ENCODE results near the gene MTMR12.

Gene MTMR12

DNA sequence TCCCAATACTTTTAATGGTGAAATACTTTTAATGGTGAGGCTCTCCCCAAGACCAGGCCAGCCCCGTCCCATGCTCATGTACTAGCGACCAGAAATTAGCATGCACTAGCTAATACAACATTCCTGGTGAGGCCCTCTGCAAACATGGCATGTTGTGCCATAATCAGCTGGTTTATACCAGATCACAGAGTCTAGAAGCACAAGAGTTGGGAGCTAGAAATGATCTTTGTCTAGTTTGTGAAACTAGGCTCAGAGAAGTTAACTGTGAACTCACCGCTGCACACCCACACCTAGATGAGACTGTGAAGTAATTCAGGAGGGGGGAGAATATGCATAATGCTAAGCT, 37.4 kb downstream of the MTMR12 start:
- no peak for DNase-seq

GRCh38 chr5:32274548-32275395, 38.0 kb downstream of the MTMR12 start:
- DNase-seq: no peak

GRCh38 chr5:32273821-32274220, 38.9 kb downstream of the MTMR12 start:
- DNase-seq: no peak

DNA sequence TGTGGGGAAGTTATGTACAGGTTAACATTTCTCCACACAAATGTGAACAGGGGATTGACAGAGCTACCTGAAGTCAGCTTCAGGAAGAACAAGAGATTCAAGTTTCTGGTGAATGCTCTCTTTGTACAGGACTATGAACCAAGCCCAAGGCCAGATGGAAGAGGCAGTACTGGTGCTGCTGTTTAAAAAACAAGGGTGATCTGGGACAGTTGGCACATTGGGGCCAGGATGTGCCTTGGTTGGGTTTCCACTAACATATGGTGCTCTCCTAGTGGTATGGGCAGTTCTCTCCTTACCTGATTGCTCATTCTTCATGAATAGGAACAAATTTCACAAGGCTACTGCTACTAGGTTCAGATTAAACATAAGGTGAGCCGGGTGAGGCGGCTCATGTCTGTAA, 40.0 kb downstream of the MTMR12 start:
- DNase-seq: no peak

DNA sequence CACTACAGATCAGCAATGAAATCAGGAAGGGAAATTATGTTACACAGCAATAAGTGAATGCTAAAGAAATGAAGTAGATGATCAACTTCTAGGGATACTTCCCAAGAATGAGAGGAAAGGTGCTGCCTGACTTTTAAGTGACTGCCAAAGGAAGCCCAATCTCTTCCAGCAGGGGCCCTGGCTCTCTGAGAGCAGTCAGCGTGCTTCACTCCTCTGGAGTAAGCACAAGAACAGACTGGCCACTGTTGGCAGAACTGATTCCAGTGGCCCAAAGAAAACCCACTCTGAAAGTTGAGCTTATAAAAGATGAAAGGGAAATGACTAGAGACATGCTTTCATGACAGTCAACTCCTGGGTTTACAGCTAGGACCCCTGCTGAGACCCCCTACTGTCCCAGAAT, 41.8 kb downstream of the MTMR12 start:
- peak in 1 of 56 donors; percentile 6 for DNase-seq

DNA sequence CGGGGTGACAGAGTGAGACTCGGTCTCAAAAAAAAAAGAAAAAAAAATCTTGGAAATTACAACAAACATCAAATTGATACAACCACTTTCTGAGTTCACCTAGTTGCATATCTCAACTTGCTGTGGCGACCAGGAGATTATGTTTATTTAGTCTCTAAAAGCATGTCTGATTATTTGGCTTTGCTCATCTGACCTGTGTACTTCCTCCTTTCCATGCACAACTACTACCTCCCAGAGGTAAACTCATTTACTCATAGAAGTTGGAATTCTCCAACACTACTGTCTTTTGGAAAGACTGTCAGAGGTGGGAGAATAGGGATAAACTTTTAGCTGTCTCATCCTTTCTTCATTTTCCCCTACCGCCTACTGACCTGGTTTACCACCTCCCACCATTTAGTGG, 42.6 kb downstream of the MTMR12 start:
- no peak for DNase-seq

DNA sequence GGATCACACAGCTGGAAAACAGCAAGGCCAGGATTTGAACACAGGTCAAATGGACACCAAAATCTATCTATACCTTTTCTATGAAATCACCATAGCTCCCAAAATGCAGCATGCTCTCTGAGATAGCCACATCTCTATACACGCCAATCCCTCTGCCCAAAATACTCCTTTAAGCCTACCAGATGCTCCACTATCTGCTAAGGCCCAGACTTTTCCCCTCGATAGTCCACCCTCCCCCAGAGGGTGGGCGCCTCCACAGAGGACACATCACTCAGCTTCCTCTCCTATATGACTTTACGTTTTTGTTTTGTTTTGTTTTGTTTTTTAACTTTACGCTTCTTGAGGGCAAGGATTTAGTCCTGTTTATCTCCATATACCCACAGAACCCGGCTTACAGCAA, 46.8 kb downstream of the MTMR12 start:
- DNase-seq: no peak

DNA sequence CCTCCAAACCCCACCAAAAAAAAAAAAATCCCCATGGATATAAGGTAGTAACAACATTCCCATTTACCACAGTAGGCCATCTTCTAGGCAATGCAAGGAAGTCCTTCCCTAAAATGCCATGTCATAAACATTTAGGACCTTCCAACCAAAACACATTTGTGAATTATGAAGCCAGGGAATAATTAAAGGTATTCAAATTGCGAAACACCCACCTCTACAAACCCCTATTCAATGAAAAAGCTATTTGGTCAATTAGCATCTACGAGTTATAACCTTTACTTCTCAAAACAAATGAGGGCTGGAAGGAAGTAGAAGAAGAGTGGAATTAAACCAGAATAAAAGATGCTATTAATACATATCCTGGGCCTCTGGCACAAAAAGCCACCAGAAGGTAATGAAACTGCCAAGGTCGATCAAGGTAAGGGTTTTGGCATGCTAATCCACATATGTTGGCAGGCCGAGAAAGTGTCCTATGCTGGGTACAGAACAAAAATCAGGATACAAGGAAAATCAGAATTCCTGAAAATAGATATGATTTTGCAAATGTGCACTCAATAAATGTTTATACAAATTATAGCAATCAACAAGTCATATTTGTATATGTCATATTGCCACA, 47.7 kb downstream of the MTMR12 start:
- DNase-seq: no peak

GRCh38 chr5:32263684-32264083, 49.1 kb downstream of the MTMR12 start:
- no peak for DNase-seq

DNA sequence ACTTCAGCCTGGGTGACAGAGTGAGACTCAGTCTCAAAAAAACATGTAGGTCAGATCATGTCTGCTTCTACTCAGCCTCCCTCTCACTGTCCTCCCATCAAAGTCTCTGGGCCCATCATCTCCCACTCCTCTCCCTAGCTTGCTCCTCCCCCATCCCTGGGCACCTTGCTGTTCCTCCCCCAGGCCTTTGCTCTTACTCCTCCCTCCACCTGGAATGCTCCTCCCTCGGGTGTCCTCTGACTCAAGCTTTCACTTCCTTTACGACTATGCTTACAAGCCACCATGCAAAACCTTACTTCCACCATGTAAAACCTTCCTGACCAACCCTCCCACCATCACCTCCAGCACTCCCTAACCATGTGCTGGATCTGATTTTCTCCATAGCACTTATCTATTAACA, 51.5 kb downstream of the MTMR12 start:
- no peak for DNase-seq

DNA sequence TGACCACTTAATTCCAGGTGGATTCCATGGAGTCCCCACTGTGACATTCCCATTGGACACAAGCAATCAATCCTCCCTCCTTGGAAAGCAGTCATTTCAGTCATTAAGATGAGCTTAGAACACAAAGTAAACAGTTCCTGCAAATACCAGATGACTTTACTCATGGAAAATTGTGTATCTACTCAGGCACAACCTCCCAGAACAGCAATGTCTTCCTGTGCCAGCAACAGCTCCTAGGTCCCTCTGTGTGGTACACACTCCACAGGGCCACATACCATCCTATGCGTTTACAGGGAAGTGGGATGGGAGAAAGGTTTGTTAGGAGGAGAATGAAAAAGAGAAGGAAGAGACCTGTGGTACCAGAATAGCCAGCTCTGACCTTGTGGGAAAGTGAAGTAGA, 53.7 kb downstream of the MTMR12 start:
- no peak for DNase-seq

DNA sequence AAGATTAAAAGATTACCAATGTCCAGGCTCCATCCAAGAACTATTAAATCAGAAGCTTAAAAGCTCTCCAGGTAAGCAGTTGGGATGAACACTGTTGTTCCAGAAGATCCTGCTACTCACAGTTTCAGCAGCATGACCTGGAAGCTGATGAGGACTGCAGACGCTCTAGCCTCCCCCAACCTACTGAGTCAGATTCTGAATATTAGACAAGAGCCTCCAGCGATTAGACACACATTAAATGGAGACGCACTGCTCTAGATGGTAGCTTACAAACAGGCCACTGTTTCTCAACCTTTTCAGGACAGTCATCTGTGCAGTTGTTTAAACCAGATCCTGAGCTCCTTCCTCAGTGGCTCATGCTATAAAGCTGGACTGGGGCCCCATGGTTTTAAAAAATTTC, 54.3 kb downstream of the MTMR12 start:
- DNase-seq: peak in 4 of 56 donors; percentile 3 to 20 (median 10)

DNA sequence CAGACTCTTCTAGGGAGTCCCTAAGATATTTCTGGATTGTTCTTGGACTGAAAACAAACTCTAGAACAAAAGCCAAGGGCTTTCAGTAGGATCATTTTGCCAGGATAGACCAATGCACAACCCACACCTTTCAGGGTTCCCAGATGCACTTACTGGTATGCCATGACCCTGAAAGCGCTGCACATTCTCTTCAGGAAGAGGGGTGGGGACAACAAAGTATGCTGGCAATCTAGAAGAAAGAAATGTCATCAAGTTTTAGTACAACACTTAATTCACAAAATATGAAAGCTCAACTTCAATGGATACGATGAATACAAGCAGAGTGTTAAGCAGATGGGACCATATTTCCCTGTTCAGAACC, 57.2 kb downstream of the MTMR12 start:
- no peak for DNase-seq

- peak in 3 of 56 donors; percentile 15 to 29 (median 25) for DNase-seq
Observed at GRCh38 chr5:32254881-32255539, 57.7 kb downstream of the MTMR12 start.

DNA sequence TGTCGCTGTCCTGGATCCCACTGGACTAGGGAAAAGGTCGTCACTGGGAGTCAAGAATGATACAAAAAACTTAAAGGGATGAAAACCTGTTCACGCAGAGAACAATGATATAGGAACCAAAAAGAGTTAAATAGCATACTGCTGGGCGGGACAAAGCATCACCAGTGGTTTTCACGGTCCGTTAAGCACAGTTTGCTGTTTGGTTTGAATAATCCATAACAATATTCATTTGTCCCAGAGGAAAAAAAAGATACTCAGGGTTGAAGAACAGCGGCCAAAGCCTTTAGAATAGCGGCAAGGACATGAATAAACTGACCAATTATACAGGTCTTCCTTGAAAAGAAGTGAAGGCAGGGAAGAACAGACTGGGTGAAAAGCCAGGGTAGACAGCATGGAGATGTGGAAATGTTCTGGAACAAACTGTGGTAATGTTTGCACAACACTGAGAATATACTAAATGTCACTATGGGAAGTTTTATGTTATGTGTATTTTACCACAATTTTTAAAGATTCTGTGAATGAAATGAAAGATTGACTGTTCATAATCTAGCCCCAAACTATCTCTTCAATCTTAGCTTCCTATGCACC, 60.8 kb downstream of the MTMR12 start:
- DNase-seq: no peak

DNA sequence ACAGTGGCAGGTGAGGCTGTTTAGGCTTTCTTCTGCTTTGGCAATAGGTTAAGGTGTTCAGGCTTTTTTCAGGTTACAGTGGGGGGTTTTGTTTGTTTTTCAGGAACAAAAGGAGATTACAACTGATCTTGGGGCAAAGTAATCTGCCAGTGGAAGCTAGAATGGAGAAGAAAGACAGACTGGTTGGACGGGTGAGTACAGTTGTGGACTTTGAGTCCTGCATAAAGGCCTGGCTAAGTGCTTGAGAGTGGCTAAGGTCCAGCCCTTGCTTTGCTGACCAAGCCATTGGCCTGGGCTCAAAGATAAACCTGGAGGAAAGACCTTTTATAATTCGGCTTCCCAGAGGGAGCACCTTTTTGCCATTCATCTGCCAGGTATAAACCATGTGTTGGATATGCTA, 63.1 kb downstream of the MTMR12 start:
- DNase-seq: no peak

DNA sequence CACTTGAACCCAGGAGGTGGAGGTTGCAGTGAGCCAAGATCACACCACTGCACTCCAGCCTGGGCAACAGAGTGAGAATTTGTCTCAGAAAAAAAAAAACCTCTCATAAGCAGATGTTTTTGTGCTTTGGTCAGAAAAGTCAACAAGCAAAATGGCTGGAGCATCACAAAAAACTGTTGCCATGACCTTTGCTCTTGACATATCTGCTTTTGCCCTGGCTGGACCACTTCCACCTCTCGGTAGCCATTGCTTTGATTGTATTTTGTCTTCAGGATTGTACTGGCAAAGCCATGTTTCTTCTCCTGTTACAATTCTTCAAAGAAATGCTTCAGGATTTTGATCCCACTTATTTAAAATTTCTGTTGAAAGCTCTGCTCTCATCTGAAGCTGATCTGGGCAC, 67.0 kb downstream of the MTMR12 start:
- no peak for DNase-seq

DNA sequence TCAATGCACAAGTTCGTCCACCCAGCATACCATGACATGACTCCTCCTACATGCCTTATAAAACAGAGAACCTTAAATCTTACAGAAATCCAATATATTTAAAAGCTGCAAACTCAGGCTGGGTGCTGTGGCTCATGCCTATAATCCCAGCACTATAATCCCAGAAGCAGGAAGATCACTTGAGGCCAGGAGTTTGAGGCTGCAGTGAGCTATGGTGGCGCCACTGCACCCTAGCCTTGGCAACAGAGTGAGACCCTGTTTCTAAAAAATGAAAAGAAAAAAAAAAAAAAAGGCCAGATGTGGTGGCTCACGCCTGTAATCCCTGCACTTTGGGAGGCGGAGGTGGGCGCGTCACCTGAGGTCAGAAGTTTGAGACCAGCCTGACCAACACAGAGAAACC, 68.7 kb downstream of the MTMR12 start:
- no peak for DNase-seq

DNA sequence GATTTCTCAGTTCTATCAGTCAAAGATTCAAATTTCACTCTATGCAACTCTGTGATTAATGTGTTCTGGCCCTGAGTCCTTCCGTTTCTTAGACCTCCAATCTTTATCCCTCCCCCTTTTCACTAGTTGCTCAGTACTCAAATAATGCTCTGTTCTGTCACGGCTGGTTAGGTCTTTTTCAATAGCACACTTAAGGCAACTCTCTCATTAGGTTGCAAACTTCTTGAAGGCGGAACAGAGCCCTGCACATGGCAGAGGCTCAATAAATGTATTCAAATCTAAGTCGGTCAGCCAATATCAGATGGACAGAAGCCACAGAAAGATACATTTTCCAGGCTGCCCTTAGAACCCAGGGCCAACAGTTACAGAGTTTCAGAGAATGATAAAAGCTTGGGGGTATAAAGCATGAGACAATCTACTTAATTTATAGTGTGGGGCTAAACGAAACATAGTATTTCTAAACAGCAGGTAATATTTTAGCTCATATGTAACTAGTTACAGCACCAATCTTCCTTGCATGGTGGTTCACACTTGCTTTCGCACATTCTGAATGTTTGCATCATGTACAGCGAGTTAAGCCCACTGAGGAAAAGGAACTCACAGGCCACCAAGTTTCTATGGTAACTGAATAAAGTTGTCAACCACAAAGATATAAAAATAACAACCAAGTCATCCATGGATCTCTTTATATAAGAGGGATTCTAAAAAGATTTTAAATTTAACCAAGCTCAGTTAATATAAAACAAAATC, 71.5 kb downstream of the MTMR12 start:
- DNase-seq: no peak

DNA sequence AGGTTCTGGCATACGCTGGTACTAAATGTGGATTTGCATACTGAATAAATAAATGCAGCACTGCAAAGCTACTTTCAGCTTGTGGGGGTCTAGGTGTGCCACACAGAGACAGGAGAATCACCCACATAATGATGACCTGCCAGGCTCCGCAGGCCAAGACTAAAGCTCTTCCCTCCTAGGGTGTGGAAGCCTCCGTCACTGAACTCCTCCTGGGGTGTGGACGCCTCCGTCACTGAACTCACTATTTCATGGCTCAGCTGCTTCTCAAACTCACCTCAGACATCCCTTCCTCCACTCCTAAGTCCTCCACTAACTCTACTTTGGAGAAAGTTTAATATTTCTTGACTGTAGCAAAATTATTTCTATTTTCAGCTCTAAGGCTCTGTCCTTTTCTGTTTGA, 73.4 kb downstream of the MTMR12 start:
- DNase-seq: no peak

DNA sequence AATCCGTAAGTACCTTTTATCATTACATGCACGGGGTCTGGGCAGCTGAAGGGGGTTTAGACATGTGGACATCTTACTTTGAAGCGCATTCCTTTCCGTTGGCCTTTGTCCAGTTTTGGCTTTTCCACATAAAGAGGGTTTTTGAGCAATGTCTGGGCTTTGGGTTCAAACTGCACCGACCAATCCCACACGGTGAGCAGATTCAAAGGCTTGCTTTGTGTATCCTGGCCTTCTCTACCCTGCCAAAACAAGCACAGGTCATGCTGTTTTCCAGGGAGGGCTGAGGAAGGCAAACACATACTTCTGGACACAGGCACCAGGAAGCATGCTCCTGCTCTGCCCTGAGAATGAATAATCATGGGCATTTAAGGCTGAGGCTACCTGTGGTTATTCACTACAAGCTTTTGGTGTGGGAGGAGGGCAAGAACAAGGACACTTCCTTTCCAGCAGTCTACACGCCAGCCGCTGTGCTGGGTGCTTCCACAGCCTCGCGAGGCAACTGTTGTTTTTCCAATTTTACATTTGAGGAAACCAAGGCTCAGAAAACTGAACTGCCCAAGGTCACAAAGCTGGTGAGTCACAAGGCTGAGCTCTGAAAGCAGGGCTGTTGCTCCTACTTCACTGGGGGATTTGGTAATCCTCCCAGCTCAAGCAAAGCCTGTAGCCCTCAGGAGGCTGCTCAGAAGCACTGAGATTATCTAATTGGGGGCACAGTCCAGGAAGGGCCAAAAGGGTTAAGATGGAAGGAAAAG, 78.9 kb downstream of the MTMR12 start:
- peak in 9 of 56 donors; percentile 3 to 26 (median 15) for DNase-seq

Data from nucleus accumbens (tissue), 56 donors.